SU-DHL-6 (cell line): ENCODE results near the gene C4B.

Experiments used
- CTCF ChIP-seq: fragments of 200-600 bp; sonication (generic); IDR thresholded peaks from one replicate; pipeline ENCODE4 v1.5.1; 2017; ENCODE audit warnings: antibody characterized with exemption, mild to moderate bottlenecking, low read length, moderate library complexity; ENCODE audit not compliant: insufficient read depth, poor library complexity, severe bottlenecking
- EZH2phosphoT487 ChIP-seq: fragments of 200-600 bp; sonication (generic), shearing (Covaris generic); conservative IDR thresholded peaks from 2 replicates; pipeline ENCODE4 v1.6.1; 2018; ENCODE audit warnings: mild to moderate bottlenecking, antibody characterized with exemption, low read length, moderate library complexity, mixed read lengths

GRCh38 chr6:32046450-32047083 lies 32.0 kb downstream of the C4B start:
- TF ChIP-seq CTCF (no peak), EZH2phosphoT487 (no peak)
